Astrocyte of the cerebellum (primary cell): ENCODE measurements around the gene ACVR2B.

ENCODE experiments used
- DNase-seq: peaks from one replicate; pipeline ENCODE4 v3.0.0-alpha.2; 2011; ENCODE audit warnings: low read depth
- H3K4me3 ChIP-seq: 2 replicates; pipeline ENCODE4 v1.5.1; 2011; ENCODE audit warnings: mild to moderate bottlenecking, low read depth, low read length, moderate library complexity
- in situ Hi-C: cut with HindIII; loops from 2 replicates; pipeline ENCODE4 v1.10.0; 2017; ENCODE audit warnings: low sequenced_read_pairs
- TF ChIP-seq, protein P1 (sequence below): IDR thresholded peaks from 2 replicates; pipeline ENCODE4 v1.5.1; 2012; ENCODE audit warnings: low read length, low read depth, moderate library complexity, mild to moderate bottlenecking; ENCODE audit errors: missing control alignments

Gene ACVR2B

DNA sequence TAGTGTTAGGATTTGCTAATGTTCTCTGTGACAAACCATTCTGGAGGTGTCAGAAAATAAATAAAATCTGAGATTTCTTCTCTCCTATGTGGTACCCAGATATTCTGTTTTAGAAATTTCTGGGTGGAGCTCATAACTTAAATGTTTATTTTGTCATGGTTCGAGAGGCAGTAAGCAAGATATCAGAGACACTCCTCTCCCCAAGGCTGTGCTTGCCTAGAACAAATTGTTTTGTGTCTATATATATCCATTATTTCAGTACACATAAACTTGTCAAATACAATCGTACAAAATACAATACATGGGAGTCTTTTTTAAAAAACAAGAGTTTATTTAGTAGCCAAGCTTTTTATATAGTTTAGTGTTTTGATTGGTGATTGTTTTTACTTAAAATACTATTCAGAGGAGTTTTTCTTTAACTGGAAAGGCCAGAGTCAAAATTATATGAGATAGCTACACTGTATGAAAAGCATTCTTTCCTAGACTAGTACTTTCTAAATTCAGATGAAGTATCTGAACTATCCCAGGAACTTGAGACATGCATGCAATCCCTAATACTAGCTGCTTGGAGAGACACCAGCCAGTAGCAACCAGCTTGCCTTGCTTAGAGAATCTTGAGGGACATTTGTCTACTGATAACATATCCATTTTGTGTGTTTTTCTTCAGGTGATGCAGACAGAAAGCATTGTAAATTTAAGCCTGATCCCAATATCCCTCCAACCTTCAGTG is 47.2 kb downstream of the ACVR2B start:
- in situ Hi-C loops = loop anchor here (25.0 kb wide), 1 partner anchor 336 kb away; no protein-coding TSS in a partner anchor
- DNase-seq = no peak
- TF ChIP-seq, protein P1, sequence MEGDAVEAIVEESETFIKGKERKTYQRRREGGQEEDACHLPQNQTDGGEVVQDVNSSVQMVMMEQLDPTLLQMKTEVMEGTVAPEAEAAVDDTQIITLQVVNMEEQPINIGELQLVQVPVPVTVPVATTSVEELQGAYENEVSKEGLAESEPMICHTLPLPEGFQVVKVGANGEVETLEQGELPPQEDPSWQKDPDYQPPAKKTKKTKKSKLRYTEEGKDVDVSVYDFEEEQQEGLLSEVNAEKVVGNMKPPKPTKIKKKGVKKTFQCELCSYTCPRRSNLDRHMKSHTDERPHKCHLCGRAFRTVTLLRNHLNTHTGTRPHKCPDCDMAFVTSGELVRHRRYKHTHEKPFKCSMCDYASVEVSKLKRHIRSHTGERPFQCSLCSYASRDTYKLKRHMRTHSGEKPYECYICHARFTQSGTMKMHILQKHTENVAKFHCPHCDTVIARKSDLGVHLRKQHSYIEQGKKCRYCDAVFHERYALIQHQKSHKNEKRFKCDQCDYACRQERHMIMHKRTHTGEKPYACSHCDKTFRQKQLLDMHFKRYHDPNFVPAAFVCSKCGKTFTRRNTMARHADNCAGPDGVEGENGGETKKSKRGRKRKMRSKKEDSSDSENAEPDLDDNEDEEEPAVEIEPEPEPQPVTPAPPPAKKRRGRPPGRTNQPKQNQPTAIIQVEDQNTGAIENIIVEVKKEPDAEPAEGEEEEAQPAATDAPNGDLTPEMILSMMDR = no peak
- no peak overlapping the region for H3K4me3 ChIP-seq

DNA sequence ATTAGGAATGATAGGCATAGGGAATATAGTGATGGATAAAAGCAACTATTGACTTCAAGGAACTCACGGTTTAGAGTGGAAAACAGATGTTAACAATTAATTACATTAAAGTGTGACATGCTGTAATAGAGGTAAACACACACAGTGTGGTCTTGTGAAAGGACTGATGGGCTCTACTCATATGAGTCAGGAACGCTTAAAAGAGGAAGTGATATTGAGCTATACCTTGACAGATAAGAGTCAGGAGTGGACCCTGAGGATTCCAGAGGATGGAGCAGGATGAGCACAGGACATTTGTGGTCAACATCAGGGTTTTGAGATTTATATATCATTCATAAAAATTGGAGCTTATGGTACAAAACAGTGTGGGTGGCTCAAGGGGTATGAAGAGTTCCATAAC is 53.4 kb downstream of the ACVR2B start:
- TF ChIP-seq, protein P1 = no peak
- in situ Hi-C loops = loop anchor here (5.0 to 25.0 kb wide), 2 partner anchors 145 to 330 kb away; no protein-coding TSS in a partner anchor
- H3K4me3 ChIP-seq = no peak overlapping the region
- no peak for DNase-seq

DNA sequence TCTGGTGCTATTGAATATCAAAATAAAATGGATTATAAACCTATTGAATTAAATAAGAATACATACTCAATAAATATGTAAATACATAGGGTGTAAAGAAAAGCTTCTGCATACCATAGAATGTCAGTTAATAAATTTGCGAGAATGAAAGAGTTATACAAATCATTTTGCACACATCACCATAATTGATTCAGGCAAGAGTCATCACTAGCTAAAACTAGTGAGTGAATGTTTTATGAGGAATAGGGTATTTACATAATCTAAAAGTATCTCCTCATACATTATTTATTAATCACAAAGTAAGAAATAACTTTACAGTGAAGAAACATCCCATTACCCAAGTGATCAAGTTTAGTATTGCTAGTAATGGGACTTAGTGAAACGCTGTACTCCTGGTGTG is 56.0 kb downstream of the ACVR2B start:
- in situ Hi-C loops = loop anchor here (5.0 to 25.0 kb wide), 3 partner anchors 85 to 328 kb away; no protein-coding TSS in a partner anchor
- DNase-seq = no peak
- TF ChIP-seq, protein P1 = no peak
- H3K4me3 ChIP-seq = no peak overlapping the region

DNA sequence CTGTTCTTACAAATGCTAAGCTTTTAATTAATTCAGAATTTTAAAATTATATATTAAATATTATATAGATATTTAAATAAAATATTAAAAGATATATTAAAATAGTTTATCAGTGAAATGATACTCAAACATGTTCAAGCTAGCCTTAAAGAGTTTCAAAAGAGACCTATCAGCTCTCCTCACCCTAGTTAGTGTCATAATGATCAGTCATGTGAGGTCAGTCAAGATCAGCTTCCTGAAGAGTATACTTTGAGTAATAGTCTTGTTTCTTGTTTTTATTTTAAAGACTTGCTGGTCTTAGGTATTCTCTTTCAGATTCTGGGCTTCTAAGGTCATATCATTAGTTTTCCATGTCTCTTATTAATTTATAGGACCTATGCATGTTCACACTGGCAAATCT is 56.9 kb downstream of the ACVR2B start:
- DNase-seq = no peak

DNA sequence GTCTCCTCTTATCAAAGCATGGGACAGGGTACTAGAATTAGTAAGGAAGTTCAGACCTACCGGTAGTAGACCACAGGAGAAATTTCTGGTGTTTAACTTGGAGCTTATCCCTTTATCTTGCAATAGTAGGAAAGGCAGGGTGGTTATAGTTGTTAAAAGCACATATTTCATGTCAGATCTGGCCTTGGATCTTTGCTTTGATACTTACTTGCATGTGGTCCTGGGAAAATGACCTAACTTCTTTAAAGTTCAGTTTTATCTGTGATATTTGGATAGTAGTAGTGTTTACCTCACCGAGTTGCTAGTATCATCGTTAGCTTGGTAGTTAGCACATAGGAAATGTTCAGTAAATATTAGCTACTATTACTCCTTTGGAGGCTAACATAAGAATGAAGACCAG is 57.9 kb downstream of the ACVR2B start:
- no peak overlapping the region for H3K4me3 ChIP-seq
- TF ChIP-seq, protein P1 = no peak
- in situ Hi-C loops = loop anchor here (10.0 to 25.0 kb wide), 2 partner anchors 83 to 326 kb away; no protein-coding TSS in a partner anchor
- DNase-seq = no peak

More for the DNA sequence above, 56.9 kb downstream of the ACVR2B start:
- in situ Hi-C loops = loop anchor here (10.0 to 25.0 kb wide), 2 partner anchors 84 to 327 kb away; no protein-coding TSS in a partner anchor
- TF ChIP-seq, protein P1 = no peak
- no peak overlapping the region for H3K4me3 ChIP-seq

DNA sequence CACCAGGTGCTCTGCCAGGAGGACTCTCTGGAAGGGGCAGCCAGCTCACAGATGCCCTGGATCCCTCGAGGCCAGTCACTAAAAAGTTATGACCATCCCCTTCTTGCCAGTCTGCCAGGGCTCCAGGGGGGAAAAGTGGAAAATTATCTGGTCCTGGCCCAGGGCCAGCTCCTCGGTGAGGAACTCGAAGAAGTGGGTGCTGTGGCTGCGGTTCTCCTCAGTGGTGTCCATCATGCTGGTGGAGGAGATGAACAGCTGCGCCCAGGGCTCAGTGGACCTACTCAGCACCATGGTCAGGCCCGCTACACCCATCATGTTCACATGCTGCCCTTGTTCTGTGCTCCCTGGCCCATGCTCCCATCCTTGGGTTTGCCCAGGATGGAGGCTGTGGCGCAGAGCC is 61.7 kb downstream of the ACVR2B start:
- TF ChIP-seq, protein P1 = no peak
- DNase-seq = no peak
- in situ Hi-C loops = loop anchor here (10.0 to 25.0 kb wide), 2 partner anchors 79 to 322 kb away; no protein-coding TSS in a partner anchor
- H3K4me3 ChIP-seq = no peak overlapping the region
